Kidney (tissue), 14 donors: ENCODE data around the gene ATF7. TPM values are rescaled to one million over a fixed set of nuclear protein-coding genes. Genes with fewer than 3 reads are reported as not detected.

ENCODE experiments used
- DNase-seq, 5 donors: peaks; one replicate each; pipeline ENCODE4 v3.0.0-alpha.2; 2013 to 2020
- FAIRE-seq: peaks from 2 replicates; lab custom pipeline; 2012; peaks lifted over from hg19 to GRCh38; lab: Jason Lieb, UNC
- H3K27ac ChIP-seq, 2 donors: one replicate each; pipeline ENCODE4 v1.7.0; 2013; ENCODE audit warnings: low read depth in 2 of 2, low read length in 2 of 2, inconsistent platforms in 1 of 2
- H3K27me3 ChIP-seq: one replicate; pipeline ENCODE4 v1.7.1; 2013; ENCODE audit warnings: low read length, inconsistent platforms; ENCODE audit not compliant: control insufficient read depth, insufficient read depth
- H3K36me3 ChIP-seq, 3 donors: one replicate each; pipeline versions ENCODE4 v1.7.0 to v1.7.1; 2013; ENCODE audit warnings: low read length in 3 of 3, control low read depth in 1 of 3, inconsistent platforms in 1 of 3; ENCODE audit not compliant: insufficient read depth in 3 of 3, control insufficient read depth in 2 of 3
- H3K4me1 ChIP-seq, 3 donors: one replicate each; pipeline versions ENCODE4 v1.7.0 to v1.7.1; 2013; ENCODE audit warnings: low read length in 3 of 3, inconsistent platforms in 1 of 3, low read depth in 1 of 3; ENCODE audit not compliant: control insufficient read depth in 2 of 3, insufficient read depth in 2 of 3
- H3K4me3 ChIP-seq, 3 donors: one replicate each; pipeline versions ENCODE4 v1.7.0 to v1.8.1; 2013; ENCODE audit warnings: low read length in 3 of 3, control low read depth in 1 of 3, inconsistent platforms in 1 of 3
- H3K9ac ChIP-seq, 3 donors: one replicate each; pipeline versions ENCODE4 v1.7.0 to v1.7.1; 2013; ENCODE audit warnings: low read length in 3 of 3, control low read depth in 1 of 3, inconsistent platforms in 1 of 3
- H3K9me3 ChIP-seq, 3 donors: one replicate each; pipeline versions ENCODE4 v1.7.0 to v1.7.1; 2013; ENCODE audit warnings: low read length in 3 of 3, control low read depth in 1 of 3, inconsistent platforms in 1 of 3; ENCODE audit not compliant: control insufficient read depth in 2 of 3, insufficient read depth in 1 of 3
- CTCF ChIP-seq: IDR thresholded peaks from 3 replicates; pipeline ENCODE4 v1.5.1; 2012; ENCODE audit warnings: mild to moderate bottlenecking, moderate library complexity, borderline replicate concordance; ENCODE audit not compliant: insufficient read depth; ENCODE audit errors: extremely low read depth
- intact Hi-C: fragments of 100-400 bp; cut with DNase I; formaldehyde crosslinking; loops from one replicate; pipeline ENCODE4 v1.11.1; 2022
- polyA plus RNA-seq: library from polyadenylated mRNA; stranded (reverse); fragments of 350-450 nt; fragmentation: Illumina TruSeq; extraction: RNeasy Lipid Tissue Mini Kit (QIAGEN cat#74804); gene quantifications from one replicate; pipeline ENCODE4 v1.2.3, GENCODE V29; 2014; ENCODE audit warnings: low read depth, low replicate concordance; ENCODE audit not compliant: insufficient read depth
- total RNA-seq: library from RNA; stranded (reverse); fragmentation: NEBNext Ultra II Directional; extraction: Animal tissue kit (Norgen Biotek cat#: 25700); gene quantifications from one replicate; pipeline ENCODE4 v1.2.1, GENCODE V29; 2021
- donor health status: control.
- donor health status: control.
- donor health status: control.
- donor health status: control.
- donor health status: control.
- donor health status: DM: yes; HTN: yes; CAD: no.
- donor health status: Normal renal cell carcinoma (clear cell type).

ATF7 gene
- total and polyA plus RNA-seq, 2 donors from 2014 or later = 16.2 to 54.7 TPM

- Histone ChIP-seq H3K27ac (no peak overlapping the region), H3K4me3 (no peak overlapping the region), H3K36me3 (no peaks in the 10 kb centered on the region), H3K9ac (no peak overlapping the region), H3K4me1 (peaks cover 2 to 12% (median 8%) of the 10 kb centered on the region in 3 donors), H3K9me3 (no peaks in the 10 kb centered on the region), H3K27me3 (no peaks in the 10 kb centered on the region)
- DNase-seq (peak in 2 of 5 donors; percentile 15 to 61), FAIRE-seq (no peak)
- intact Hi-C loops = no loop called here
- no peak for TF ChIP-seq CTCF
Observed at GRCh38 chr12:53593707-53594106, 32.5 kb downstream of the ATF7 start.

GRCh38 chr12:53593031-53593430 is 33.2 kb downstream of the ATF7 start:
- H3K9me3 ChIP-seq = no peaks in the 10 kb centered on the region
- H3K4me3 ChIP-seq = no peak overlapping the region
- H3K4me1 ChIP-seq = peaks cover 2 to 12% (median 8%) of the 10 kb centered on the region in 3 donors
- no peak for TF ChIP-seq CTCF
- H3K9ac ChIP-seq = no peak overlapping the region
- no peak for FAIRE-seq
- H3K36me3 ChIP-seq = no peaks in the 10 kb centered on the region
- no peaks in the 10 kb centered on the region for H3K27me3 ChIP-seq
- H3K27ac ChIP-seq = no peak overlapping the region
- no peak for DNase-seq
- intact Hi-C loops = no loop called here

GRCh38 chr12:53592426-53592825 is 33.8 kb downstream of the ATF7 start:
- FAIRE-seq = no peak
- no peak overlapping the region for H3K9ac ChIP-seq

More at GRCh38 chr12:53592426-53592825, 33.8 kb downstream of the ATF7 start:
- no peaks in the 10 kb centered on the region for H3K27me3 ChIP-seq
- H3K27ac ChIP-seq = no peak overlapping the region
- no peaks in the 10 kb centered on the region for H3K9me3 ChIP-seq
- DNase-seq = no peak
- H3K4me3 ChIP-seq = no peak overlapping the region
- H3K4me1 ChIP-seq = peaks cover 2 to 12% (median 8%) of the 10 kb centered on the region in 3 donors
- intact Hi-C loops = no loop called here
- no peaks in the 10 kb centered on the region for H3K36me3 ChIP-seq
- TF ChIP-seq CTCF = no peak
